CD4-positive, alpha-beta T cell (primary cell): ENCODE results near the gene COL3A1. TPM values are rescaled to one million over a fixed set of nuclear protein-coding genes. Genes with fewer than 3 reads are reported as not detected.

Experiments used
- ATAC-seq: fragments of 200-7000 bp; cut with Tn5 transposase; one replicate; pipeline ENCODE4 v1.10.0; 2022; ENCODE audit warnings: mild to moderate bottlenecking; ENCODE audit not compliant: poor library complexity
- CTCF ChIA-PET: fragments of 350-600 bp; sonication (Branson Sonifier 250); formaldehyde crosslinking; loops from one replicate; lab custom pipeline; 2021; ENCODE audit warnings: antibody characterized with exemption, inconsistent platforms; lab: Charles Lee
- POLR2A ChIA-PET: fragments of 350-600 bp; sonication (Branson Sonifier 250); formaldehyde crosslinking; loops from one replicate; lab custom pipeline; 2021; ENCODE audit warnings: antibody characterized with exemption, inconsistent platforms; lab: Charles Lee
- DNase-seq, 14 experiments: peaks; one replicate each; pipeline ENCODE4 v3.0.0-alpha.2; 2013 to 2020; ENCODE audit warnings: mixed read lengths in 2 of 14
- H3K27ac ChIP-seq, 2 donors: one replicate each; pipeline versions ENCODE4 v1.5.1 to v1.7.0; 2013; ENCODE audit warnings: low read length in 2 of 2, low read depth in 1 of 2, mild to moderate bottlenecking in 1 of 2
- H3K27me3 ChIP-seq, 2 experiments: 1 replicate in 1 of 2; 2 replicates in 1 of 2; pipeline versions ENCODE4 v1.6.1 to v1.7.0; 2013; ENCODE audit warnings: low read length in 2 of 2, control low read depth in 1 of 2, mild to moderate bottlenecking in 1 of 2, moderate library complexity in 1 of 2; ENCODE audit not compliant: insufficient read depth in 2 of 2, control insufficient read depth in 1 of 2
- H3K36me3 ChIP-seq: one replicate; pipeline ENCODE4 v1.6.1; 2013; ENCODE audit warnings: low read length, control low read depth; ENCODE audit not compliant: insufficient read depth
- H3K4me1 ChIP-seq: one replicate; pipeline ENCODE4 v1.6.1; 2013; ENCODE audit warnings: low read length, control low read depth; ENCODE audit not compliant: insufficient read depth
- H3K4me3 ChIP-seq: one replicate; pipeline ENCODE4 v1.5.1; 2013; ENCODE audit warnings: mild to moderate bottlenecking, low read length, moderate library complexity
- H3K9me3 ChIP-seq, 2 experiments: 1 replicate in 1 of 2; 2 replicates in 1 of 2; pipeline versions ENCODE4 v1.6.1 to v1.7.0; 2013; ENCODE audit warnings: low read length in 2 of 2, mild to moderate bottlenecking in 2 of 2, control low read depth in 1 of 2, moderate library complexity in 1 of 2; ENCODE audit not compliant: control insufficient read depth in 1 of 2, insufficient read depth in 1 of 2
- H3K27ac Mint-ChIP-seq: one replicate; pipeline ENCODE4 v1.8.0; 2020; ENCODE audit warnings: mixed read lengths
- H3K27me3 Mint-ChIP-seq: one replicate; pipeline ENCODE4 v1.8.0; 2021; ENCODE audit warnings: mixed read lengths
- H3K36me3 Mint-ChIP-seq: one replicate; pipeline ENCODE4 v1.8.0; 2021; ENCODE audit warnings: low read depth, mixed read lengths
- H3K4me1 Mint-ChIP-seq: one replicate; pipeline ENCODE4 v1.8.0; 2021; ENCODE audit warnings: low read depth, mixed read lengths
- H3K4me3 Mint-ChIP-seq: one replicate; pipeline ENCODE4 v1.8.0; 2020; ENCODE audit warnings: mild to moderate bottlenecking, mixed read lengths
- H3K9me3 Mint-ChIP-seq: one replicate; pipeline ENCODE4 v1.8.0; 2020; ENCODE audit warnings: mixed read lengths
- intact Hi-C, 2 experiments: fragments of 100-400 bp; cut with DNase I in 1 of 2; cut with micrococcal nuclease in 1 of 2; formaldehyde crosslinking; loops; one replicate each; pipeline versions ENCODE4 v1.15.1 to v1.9.0; 2023 to 2025; cut with DNase I, micrococcal nuclease
- polyA plus RNA-seq, 2 donors: library from polyadenylated mRNA; unstranded; fragments of 120-200 nt; gene quantifications; one replicate each; pipeline ENCODE4 v1.2.1, GENCODE V29; 2013
- total RNA-seq, 174 experiments: library from RNA in 2 of 174; stranded (reverse) in 2 of 174; gene quantifications; one replicate each; pipeline ENCODE4 v1.2.3 and lab custom pipeline; 2021 to 2026
- TF ChIP-seq, protein P1 (sequence below): fragments of 200-600 bp; IDR thresholded peaks from one replicate; pipeline ENCODE4 v1.8.0; 2022; ENCODE audit warnings: antibody characterized with exemption, mild to moderate bottlenecking

COL3A1 gene
- total RNA-seq (not detected), total RNA-seq (lab: John Stamatoyannopoulos, UW) (0 to 0.65 (median 0) reads per million in 172 experiments)
- 0.03 TPM for polyA plus RNA-seq (2013, experiment 1 of 2)
- polyA plus RNA-seq (2013, experiment 2 of 2) = 157 TPM

DNA sequence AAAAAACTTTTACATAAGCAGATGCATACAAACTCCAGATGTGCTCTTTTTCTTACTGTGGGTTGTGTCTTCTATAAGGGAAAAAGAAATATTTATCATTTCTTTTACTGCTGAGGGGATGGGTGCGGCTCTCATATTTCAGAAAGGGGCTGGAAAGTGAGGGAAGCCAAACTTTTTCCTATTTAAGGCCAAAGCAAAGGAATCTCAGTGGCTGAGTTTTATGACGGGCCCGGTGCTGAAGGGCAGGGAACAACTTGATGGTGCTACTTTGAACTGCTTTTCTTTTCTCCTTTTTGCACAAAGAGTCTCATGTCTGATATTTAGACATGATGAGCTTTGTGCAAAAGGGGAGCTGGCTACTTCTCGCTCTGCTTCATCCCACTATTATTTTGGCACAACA, at the start of gene COL3A1:
Gene COL3A1, plus strand, starts transcription at position 210 of the 400 bp plus-strand sequence. Its CDS starts 117 bp downstream, at position 327.
- H3K27ac ChIP-seq = no peak within 1 kb of the TSS
- CTCF ChIA-PET = no interaction called here
- no peaks in the 10 kb centered on the region for H3K36me3 Mint-ChIP-seq
- intact Hi-C loops = no loop called here
- H3K9me3 Mint-ChIP-seq = no peaks in the 10 kb centered on the region
- H3K4me1 Mint-ChIP-seq = peaks cover 6% of the 10 kb centered on the region
- no peak within 1 kb of the TSS for H3K4me3 Mint-ChIP-seq
- H3K9me3 ChIP-seq = no peaks in the 10 kb centered on the region
- no peaks in the 10 kb centered on the region for H3K36me3 ChIP-seq
- no peaks in the 10 kb centered on the region for H3K27me3 Mint-ChIP-seq
- no peaks in the 10 kb centered on the region for H3K4me1 ChIP-seq
- H3K27me3 ChIP-seq = no peaks in the 10 kb centered on the region
- no peak within 1 kb of the TSS for H3K4me3 ChIP-seq
- DNase-seq = no peak
- H3K27ac Mint-ChIP-seq = no peak within 1 kb of the TSS
- TF ChIP-seq, protein P1, sequence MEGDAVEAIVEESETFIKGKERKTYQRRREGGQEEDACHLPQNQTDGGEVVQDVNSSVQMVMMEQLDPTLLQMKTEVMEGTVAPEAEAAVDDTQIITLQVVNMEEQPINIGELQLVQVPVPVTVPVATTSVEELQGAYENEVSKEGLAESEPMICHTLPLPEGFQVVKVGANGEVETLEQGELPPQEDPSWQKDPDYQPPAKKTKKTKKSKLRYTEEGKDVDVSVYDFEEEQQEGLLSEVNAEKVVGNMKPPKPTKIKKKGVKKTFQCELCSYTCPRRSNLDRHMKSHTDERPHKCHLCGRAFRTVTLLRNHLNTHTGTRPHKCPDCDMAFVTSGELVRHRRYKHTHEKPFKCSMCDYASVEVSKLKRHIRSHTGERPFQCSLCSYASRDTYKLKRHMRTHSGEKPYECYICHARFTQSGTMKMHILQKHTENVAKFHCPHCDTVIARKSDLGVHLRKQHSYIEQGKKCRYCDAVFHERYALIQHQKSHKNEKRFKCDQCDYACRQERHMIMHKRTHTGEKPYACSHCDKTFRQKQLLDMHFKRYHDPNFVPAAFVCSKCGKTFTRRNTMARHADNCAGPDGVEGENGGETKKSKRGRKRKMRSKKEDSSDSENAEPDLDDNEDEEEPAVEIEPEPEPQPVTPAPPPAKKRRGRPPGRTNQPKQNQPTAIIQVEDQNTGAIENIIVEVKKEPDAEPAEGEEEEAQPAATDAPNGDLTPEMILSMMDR = no peak
- POLR2A ChIA-PET = no interaction called here
- ATAC-seq = no peak

DNA sequence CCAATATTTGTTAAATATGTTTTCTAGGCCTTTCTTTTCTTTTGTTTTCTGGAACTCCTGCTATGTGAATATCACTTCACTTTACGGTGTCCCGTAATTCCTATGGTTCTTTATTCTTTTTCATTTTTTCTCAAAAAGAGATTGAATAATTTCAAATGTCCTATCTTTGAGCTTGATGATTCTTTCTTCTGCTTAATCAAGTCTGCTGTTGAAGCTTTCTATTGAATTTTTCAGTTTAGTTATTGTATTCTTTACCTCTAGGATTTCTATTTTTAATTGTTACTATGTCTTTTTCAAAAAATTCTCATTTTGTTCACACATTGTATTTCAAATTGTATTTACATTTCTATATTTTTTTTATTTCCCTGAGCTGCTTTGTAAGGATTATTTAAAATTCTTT, 45.5 kb upstream of the COL3A1 start:
- H3K4me3 Mint-ChIP-seq = no peak overlapping the region
- H3K4me1 Mint-ChIP-seq = no peaks in the 10 kb centered on the region
- H3K27ac Mint-ChIP-seq = no peak overlapping the region
- H3K36me3 Mint-ChIP-seq = no peaks in the 10 kb centered on the region
- Histone ChIP-seq H3K4me1 (no peaks in the 10 kb centered on the region), H3K9me3 (peaks cover 0 to 8% of the 10 kb centered on the region in 2 experiments), H3K27ac (no peak overlapping the region), H3K36me3 (no peaks in the 10 kb centered on the region), H3K4me3 (no peak overlapping the region), H3K27me3 (no peaks in the 10 kb centered on the region)
- ATAC-seq (no peak), DNase-seq (no peak)
- intact Hi-C loops = no loop called here
- H3K27me3 Mint-ChIP-seq = no peaks in the 10 kb centered on the region
- H3K9me3 Mint-ChIP-seq = peaks cover 5% of the 10 kb centered on the region
- CTCF ChIA-PET = no interaction called here
- POLR2A ChIA-PET = no interaction called here
- TF ChIP-seq, protein P1 = no peak

DNA sequence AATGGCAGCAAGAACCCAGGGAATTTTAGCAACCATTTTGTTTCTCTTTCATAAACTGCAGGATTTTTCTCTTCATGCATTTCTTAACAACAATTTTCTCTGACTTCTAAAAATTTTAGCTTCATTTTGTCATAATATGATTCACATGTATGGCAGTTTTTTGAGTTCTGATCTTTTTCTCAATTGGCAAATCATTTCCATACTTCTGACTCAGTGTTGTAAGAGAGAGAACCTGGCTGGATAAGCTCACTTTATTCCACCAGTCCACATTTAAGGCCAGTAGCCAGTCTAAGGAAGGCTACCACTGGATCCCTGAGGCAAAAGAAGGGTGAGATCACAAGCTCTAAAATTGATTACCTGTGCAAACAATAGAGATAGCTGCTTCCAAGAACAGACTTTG, 42.8 kb upstream of the COL3A1 start:
- POLR2A ChIA-PET = no interaction called here
- no peak overlapping the region for H3K27ac ChIP-seq
- H3K9me3 Mint-ChIP-seq = peaks cover 5% of the 10 kb centered on the region
- H3K4me1 Mint-ChIP-seq = no peaks in the 10 kb centered on the region
- TF ChIP-seq, protein P1 = no peak
- no peaks in the 10 kb centered on the region for H3K36me3 Mint-ChIP-seq
- no peak overlapping the region for H3K27ac Mint-ChIP-seq
- CTCF ChIA-PET = no interaction called here
- H3K9me3 ChIP-seq = peaks cover 0 to 8% of the 10 kb centered on the region in 2 experiments
- no peaks in the 10 kb centered on the region for H3K27me3 ChIP-seq
- intact Hi-C loops = no loop called here
- H3K27me3 Mint-ChIP-seq = no peaks in the 10 kb centered on the region
- ATAC-seq = no peak
- H3K4me3 ChIP-seq = no peak overlapping the region
- H3K4me3 Mint-ChIP-seq = no peak overlapping the region
- DNase-seq = no peak
- no peaks in the 10 kb centered on the region for H3K36me3 ChIP-seq
- H3K4me1 ChIP-seq = no peaks in the 10 kb centered on the region
